K562 treated with DMSO at 1 percent for 12 hours (cell line): Measurements from ENCODE around the gene TBCCD1. TPM values are rescaled to one million over a fixed set of nuclear protein-coding genes. Genes with fewer than 3 reads are reported as not detected.

Experiments used
- total RNA-seq: library from RNA; unstranded; fragments of 300-600 nt; gene quantifications from 2 replicates; pipeline ENCODE4 v1.2.3, GENCODE V29; 2022; ENCODE audit not compliant: insufficient read depth

TBCCD1 gene
- total RNA-seq = 7.3 and 17.2 TPM in 2 replicates

GRCh38 chr3:186567072-186567921 is at the start of gene TBCCD1:
TBCCD1 (minus strand) TSS chr3:186567339; CDS start chr3:186564329, 3,010 bp downstream.

GRCh38 chr3:186612721-186613636 is 45.8 kb upstream of the TBCCD1 start, which contains the start of gene AHSG:
AHSG (plus strand) TSS chr3:186613060; CDS start chr3:186613142, 82 bp downstream.

GRCh38 chr3:186570096-186570940 is 3.2 kb upstream of the TBCCD1 start, which contains the start of gene DNAJB11:
DNAJB11 (plus strand) TSS chr3:186570720; CDS start chr3:186570898, 178 bp downstream.

GRCh38 chr3:186544281-186544680 is 22.9 kb downstream of the TBCCD1 start, which contains the start of gene CRYGS:
CRYGS (minus strand) TSS chr3:186544380; CDS start chr3:186544326, 54 bp downstream.

Other genes starting within 250 kb of the TBCCD1 start
- gene DGKG, start 205.1 kb downstream of the TBCCD1 start, total RNA-seq = not detected in 2 replicates
- 2.5 and 3.3 TPM in 2 replicates for gene CRYGS, start 23.0 kb downstream of the TBCCD1 start, total RNA-seq
- 49.8 and 104 TPM in 2 replicates for gene DNAJB11, start 3.4 kb upstream of the TBCCD1 start, total RNA-seq
- gene AHSG, start 45.7 kb upstream of the TBCCD1 start, total RNA-seq = not detected in 2 replicates
- gene FETUB, start 73.1 kb upstream of the TBCCD1 start, total RNA-seq = not detected in 2 replicates
- gene HRG, start 98.7 kb upstream of the TBCCD1 start, total RNA-seq = not detected in 2 replicates
- not detected in 2 replicates for gene KNG1, start 150.0 kb upstream of the TBCCD1 start, total RNA-seq
- 136 and 219 TPM in 2 replicates for gene EIF4A2, start 216.2 kb upstream of the TBCCD1 start, total RNA-seq
- 111 and 193 TPM in 2 replicates for gene RFC4, start 239.1 kb upstream of the TBCCD1 start, total RNA-seq